WTC11 (cell line): Measurements from ENCODE around the gene IMPDH1. TPM values are rescaled to one million over a fixed set of nuclear protein-coding genes. Genes with fewer than 3 reads are reported as not detected.

ENCODE experiments used
- ATAC-seq: fragments of 200-7000 bp; cut with Tn5 transposase; 2 replicates; pipeline ENCODE4 v1.10.0; 2021; ENCODE audit warnings: mild to moderate bottlenecking, moderate library complexity
- CTCF ChIA-PET: fragments of 300-600 bp; sonication (Branson Sonifier 250); formaldehyde crosslinking; loops from one replicate; lab custom pipeline; 2021; ENCODE audit warnings: antibody characterized with exemption; lab: Charles Lee
- POLR2A ChIA-PET: fragments of 350-600 bp; sonication (Branson Sonifier 250); formaldehyde crosslinking; loops from one replicate; lab custom pipeline; 2021; ENCODE audit warnings: antibody characterized with exemption; lab: Charles Lee
- DNase-seq: peaks from one replicate; pipeline ENCODE4 v3.0.0; 2021; ENCODE audit warnings: low spot score
- H3K27ac Mint-ChIP-seq: 2 replicates; pipeline ENCODE4 v1.8.0; 2021; ENCODE audit warnings: mixed read lengths
- H3K27me3 Mint-ChIP-seq: 2 replicates; pipeline ENCODE4 v1.8.0; 2021; ENCODE audit warnings: low read depth, mild to moderate bottlenecking, moderate library complexity, mixed read lengths
- H3K36me3 Mint-ChIP-seq: 2 replicates; pipeline ENCODE4 v1.8.0; 2021; ENCODE audit warnings: mixed read lengths
- H3K4me1 Mint-ChIP-seq: 2 replicates; pipeline ENCODE4 v1.8.0; 2022; ENCODE audit warnings: mixed read lengths
- H3K4me3 Mint-ChIP-seq: 2 replicates; pipeline ENCODE4 v1.8.0; 2021; ENCODE audit warnings: mild to moderate bottlenecking, moderate library complexity, mixed read lengths
- H3K9me3 Mint-ChIP-seq: 2 replicates; pipeline ENCODE4 v1.8.0; 2021; ENCODE audit warnings: mixed read lengths
- ATF1 ChIP-seq: sonication (generic); formaldehyde crosslinking; IDR thresholded peaks from 2 replicates; pipeline ENCODE4 v1.8.1; 2023; ENCODE audit warnings: mild to moderate bottlenecking, moderate library complexity, missing genetic modification reagents
- CREM ChIP-seq: sonication (generic); formaldehyde crosslinking; IDR thresholded peaks from 2 replicates; pipeline ENCODE4 v1.8.1; 2022; ENCODE audit warnings: mild to moderate bottlenecking, missing genetic modification reagents, moderate library complexity
- CTCF ChIP-seq: fragments of 200-600 bp; IDR thresholded peaks from 2 replicates; pipeline ENCODE4 v1.8.0; 2022; ENCODE audit warnings: antibody characterized with exemption
- ELF4 ChIP-seq: sonication (generic); formaldehyde crosslinking; IDR thresholded peaks from 2 replicates; pipeline ENCODE4 v1.8.1; 2022; ENCODE audit warnings: low read depth, mild to moderate bottlenecking, moderate library complexity, missing genetic modification reagents
- FOXJ3 ChIP-seq: sonication (generic); formaldehyde crosslinking; IDR thresholded peaks from 2 replicates; pipeline ENCODE4 v1.9.0; 2021; ENCODE audit warnings: missing genetic modification reagents, mild to moderate bottlenecking, borderline replicate concordance
- FOXP4 ChIP-seq: sonication (generic); formaldehyde crosslinking; IDR thresholded peaks from 2 replicates; pipeline ENCODE4 v1.8.0; 2022; ENCODE audit warnings: mild to moderate bottlenecking, missing genetic modification reagents
- GTF2I ChIP-seq: fragments of 250-450 bp; sonication (Bioruptor Pico); conservative IDR thresholded peaks from 2 replicates; pipeline ENCODE4 v1.4.0; 2021; ENCODE audit warnings: mild to moderate bottlenecking
- HMGA2 ChIP-seq: fragments of 250-450 bp; sonication (Bioruptor Pico); IDR thresholded peaks from 2 replicates; pipeline ENCODE4 v1.4.0; 2021; ENCODE audit warnings: mild to moderate bottlenecking, moderate library complexity
- IRF2 ChIP-seq: sonication (generic); formaldehyde crosslinking; IDR thresholded peaks from 2 replicates; pipeline ENCODE4 v1.8.0; 2022; ENCODE audit warnings: low read depth, missing genetic modification reagents, borderline replicate concordance
- KAT7 ChIP-seq: sonication (generic); formaldehyde crosslinking; IDR thresholded peaks from 2 replicates; pipeline ENCODE4 v1.8.1; 2023; ENCODE audit warnings: missing genetic modification reagents, mild to moderate bottlenecking, borderline replicate concordance
- MXD4 ChIP-seq: fragments of 250-450 bp; sonication (Bioruptor Pico); IDR thresholded peaks from 2 replicates; pipeline ENCODE4 v1.8.0; 2021; ENCODE audit warnings: mild to moderate bottlenecking, moderate library complexity, borderline replicate concordance
- NFATC4 ChIP-seq: fragments of 250-450 bp; sonication (Bioruptor Pico); IDR thresholded peaks from 2 replicates; pipeline ENCODE4 v1.9.0; 2021; ENCODE audit warnings: mild to moderate bottlenecking
- NFE2L1 ChIP-seq: sonication (generic); formaldehyde crosslinking; IDR thresholded peaks from 2 replicates; pipeline ENCODE4 v1.8.1; 2023; ENCODE audit warnings: missing genetic modification reagents
- NFYB ChIP-seq: sonication (generic); formaldehyde crosslinking; conservative IDR thresholded peaks from 2 replicates; pipeline ENCODE4 v1.8.0; 2022; ENCODE audit warnings: low read depth, missing genetic modification reagents
- NR1H2 ChIP-seq: sonication (generic); formaldehyde crosslinking; IDR thresholded peaks from 2 replicates; pipeline ENCODE4 v1.9.0; 2021; ENCODE audit warnings: mild to moderate bottlenecking, moderate library complexity, missing genetic modification reagents
- NR2C2 ChIP-seq: sonication (generic); formaldehyde crosslinking; IDR thresholded peaks from 2 replicates; pipeline ENCODE4 v1.8.0; 2022; ENCODE audit warnings: mild to moderate bottlenecking, missing genetic modification reagents
- NR3C1 ChIP-seq: sonication (generic); formaldehyde crosslinking; conservative IDR thresholded peaks from 2 replicates; pipeline ENCODE4 v1.8.1; 2023; ENCODE audit warnings: low read depth, mild to moderate bottlenecking, missing genetic modification reagents
- PRRX2 ChIP-seq: fragments of 250-450 bp; sonication (Bioruptor Pico); IDR thresholded peaks from 2 replicates; pipeline ENCODE4 v1.8.0; 2021; ENCODE audit warnings: mild to moderate bottlenecking
- SMAD3 ChIP-seq: sonication (generic); formaldehyde crosslinking; IDR thresholded peaks from 2 replicates; pipeline ENCODE4 v1.8.0; 2022; ENCODE audit warnings: missing genetic modification reagents, mild to moderate bottlenecking, borderline replicate concordance
- SOX15 ChIP-seq: fragments of 250-450 bp; sonication (Bioruptor Pico); IDR thresholded peaks from 2 replicates; pipeline ENCODE4 v1.9.0; 2021; ENCODE audit warnings: mild to moderate bottlenecking
- TP53 ChIP-seq: sonication (generic); formaldehyde crosslinking; IDR thresholded peaks from 2 replicates; pipeline ENCODE4 v1.8.1; 2023; ENCODE audit warnings: mild to moderate bottlenecking, missing genetic modification reagents
- USF1 ChIP-seq: sonication (generic); formaldehyde crosslinking; IDR thresholded peaks from 2 replicates; pipeline ENCODE4 v1.8.0; 2022; ENCODE audit warnings: mild to moderate bottlenecking, missing genetic modification reagents
- ZNF219 ChIP-seq: sonication (generic); formaldehyde crosslinking; IDR thresholded peaks from 2 replicates; pipeline ENCODE4 v1.8.0; 2023; ENCODE audit warnings: missing genetic modification reagents, mild to moderate bottlenecking, borderline replicate concordance
- ZNF425 ChIP-seq: fragments of 250-450 bp; sonication (Bioruptor Pico); conservative IDR thresholded peaks from 2 replicates; pipeline ENCODE4 v1.9.0; 2021; ENCODE audit warnings: mild to moderate bottlenecking
- ZNF671 ChIP-seq: fragments of 250-450 bp; sonication (Bioruptor Pico); IDR thresholded peaks from 2 replicates; pipeline ENCODE4 v1.8.0; 2021; ENCODE audit warnings: mild to moderate bottlenecking
- total RNA-seq: library from RNA; stranded (reverse); gene quantifications from 3 replicates; pipeline ENCODE4 v1.2.3, GENCODE V29; 2021
- TF ChIP-seq, protein P1 (sequence below): sonication (generic); formaldehyde crosslinking; IDR thresholded peaks from 2 replicates; pipeline ENCODE4 v1.8.1; 2023; ENCODE audit warnings: mild to moderate bottlenecking, missing genetic modification reagents, moderate library complexity
- TF ChIP-seq, protein P2 (sequence below): fragments of 250-450 bp; sonication (Bioruptor Pico); IDR thresholded peaks from 2 replicates; pipeline ENCODE4 v1.8.0; 2021; ENCODE audit warnings: mild to moderate bottlenecking

IMPDH1 gene
- total RNA-seq, 1 experiment from 2014 or later: 54.2 TPM

GRCh38 chr7:128366300-128366699, 43.5 kb downstream of the IMPDH1 start:
- TF ChIP-seq ELF4 (CRISPR knock-in tag) (no peak), CREM (CRISPR knock-in tag) (no peak), IRF2 (CRISPR knock-in tag) (no peak), NR3C1 (CRISPR knock-in tag) (no peak), ATF1 (CRISPR knock-in tag) (no peak), USF1 (CRISPR knock-in tag) (no peak), FOXJ3 (CRISPR knock-in tag) (no peak), NFATC4 (CRISPR knock-in tag) (no peak), GTF2I (CRISPR knock-in tag) (no peak), ZNF219 (CRISPR knock-in tag) (no peak), FOXP4 (no peak), ZNF671 (CRISPR knock-in tag) (no peak), HMGA2 (CRISPR knock-in tag) (no peak), NFE2L1 (CRISPR knock-in tag) (no peak), NR1H2 (CRISPR knock-in tag) (no peak)
- TF ChIP-seq, protein P1, sequence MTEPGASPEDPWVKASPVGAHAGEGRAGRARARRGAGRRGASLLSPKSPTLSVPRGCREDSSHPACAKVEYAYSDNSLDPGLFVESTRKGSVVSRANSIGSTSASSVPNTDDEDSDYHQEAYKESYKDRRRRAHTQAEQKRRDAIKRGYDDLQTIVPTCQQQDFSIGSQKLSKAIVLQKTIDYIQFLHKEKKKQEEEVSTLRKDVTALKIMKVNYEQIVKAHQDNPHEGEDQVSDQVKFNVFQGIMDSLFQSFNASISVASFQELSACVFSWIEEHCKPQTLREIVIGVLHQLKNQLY (CRISPR knock-in tag): no peak
- TF ChIP-seq, protein P2, sequence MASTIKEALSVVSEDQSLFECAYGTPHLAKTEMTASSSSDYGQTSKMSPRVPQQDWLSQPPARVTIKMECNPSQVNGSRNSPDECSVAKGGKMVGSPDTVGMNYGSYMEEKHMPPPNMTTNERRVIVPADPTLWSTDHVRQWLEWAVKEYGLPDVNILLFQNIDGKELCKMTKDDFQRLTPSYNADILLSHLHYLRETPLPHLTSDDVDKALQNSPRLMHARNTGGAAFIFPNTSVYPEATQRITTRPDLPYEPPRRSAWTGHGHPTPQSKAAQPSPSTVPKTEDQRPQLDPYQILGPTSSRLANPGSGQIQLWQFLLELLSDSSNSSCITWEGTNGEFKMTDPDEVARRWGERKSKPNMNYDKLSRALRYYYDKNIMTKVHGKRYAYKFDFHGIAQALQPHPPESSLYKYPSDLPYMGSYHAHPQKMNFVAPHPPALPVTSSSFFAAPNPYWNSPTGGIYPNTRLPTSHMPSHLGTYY (CRISPR knock-in tag): no peak
- no peak overlapping the region for H3K27ac Mint-ChIP-seq
- H3K36me3 Mint-ChIP-seq: no peaks in the 10 kb centered on the region
- H3K4me3 Mint-ChIP-seq: no peak overlapping the region
- ChIA-PET CTCF (interaction anchor here (2.9 kb wide), 1 partner anchor 15 kb away, joined by 24 read pairs; no protein-coding TSS in a partner anchor), POLR2A (no interaction called here)
- no peak for DNase-seq
- no peaks in the 10 kb centered on the region for H3K9me3 Mint-ChIP-seq
- ATAC-seq: no peak
- H3K4me1 Mint-ChIP-seq: peaks cover 6% of the 10 kb centered on the region
- H3K27me3 Mint-ChIP-seq: peaks cover 76% of the 10 kb centered on the region

DNA sequence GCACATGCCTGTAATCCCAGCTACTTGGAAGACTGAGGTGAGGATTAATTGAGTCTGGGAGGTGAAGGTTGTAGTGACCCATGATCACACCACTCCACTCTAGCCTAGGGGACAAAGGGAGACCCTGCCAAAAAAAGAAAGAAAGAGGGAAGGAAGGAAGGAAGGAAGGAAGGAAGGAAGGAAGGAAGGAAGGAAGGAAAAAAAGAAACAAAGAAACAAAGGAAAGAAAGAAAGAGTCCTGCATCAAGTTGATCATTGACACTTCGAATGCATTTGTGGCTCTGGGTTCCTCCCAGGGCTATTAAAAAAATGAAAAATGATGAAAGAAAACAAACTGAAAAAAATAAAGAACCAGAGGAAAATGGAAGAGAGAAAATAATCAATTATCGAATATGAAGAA, 44.4 kb downstream of the IMPDH1 start:
- no peak overlapping the region for H3K4me3 Mint-ChIP-seq
- H3K27ac Mint-ChIP-seq: no peak overlapping the region
- peaks cover 10% of the 10 kb centered on the region for H3K4me1 Mint-ChIP-seq
- DNase-seq (no peak), ATAC-seq (no peak)
- ChIA-PET CTCF (interaction anchor here (2.9 kb wide), 1 partner anchor 16 kb away, joined by 24 read pairs; no protein-coding TSS in a partner anchor), POLR2A (no interaction called here)
- TF ChIP-seq NR2C2 (CRISPR knock-in tag) (no peak), NR3C1 (CRISPR knock-in tag) (no peak), ZNF219 (CRISPR knock-in tag) (no peak), SOX15 (CRISPR knock-in tag) (no peak), MXD4 (CRISPR knock-in tag) (no peak), SMAD3 (CRISPR knock-in tag) (no peak), NR1H2 (CRISPR knock-in tag) (no peak), TP53 (CRISPR knock-in tag) (no peak), NFYB (CRISPR knock-in tag) (no peak), KAT7 (no peak), CTCF (no peak), PRRX2 (CRISPR knock-in tag) (no peak), USF1 (CRISPR knock-in tag) (no peak), ZNF425 (CRISPR knock-in tag) (no peak)
- TF ChIP-seq, all 79 proteins: peak for 0
- H3K27me3 Mint-ChIP-seq: peaks cover 78% of the 10 kb centered on the region
- no peaks in the 10 kb centered on the region for H3K9me3 Mint-ChIP-seq
- no peaks in the 10 kb centered on the region for H3K36me3 Mint-ChIP-seq
